Head of caudate nucleus (tissue), 42 donors: ENCODE results near the gene TNNI2.
"Not testable (repeated sequence)": the region's sequence is repeated elsewhere in the genome, so short reads cannot be mapped to it uniquely, and the experiment has no call there.

Experiments used
- DNase-seq, 42 donors: peaks; one replicate each; pipeline versions ENCODE4 v3.0.0 to v3.0.0-alpha.2; 2020 to 2021; ENCODE audit warnings: mixed read lengths in 7 of 42
- intact Hi-C: fragments of 100-400 bp; cut with DNase I; formaldehyde crosslinking; loops from one replicate; pipeline ENCODE4 v1.15.0; 2022

Gene TNNI2

DNA sequence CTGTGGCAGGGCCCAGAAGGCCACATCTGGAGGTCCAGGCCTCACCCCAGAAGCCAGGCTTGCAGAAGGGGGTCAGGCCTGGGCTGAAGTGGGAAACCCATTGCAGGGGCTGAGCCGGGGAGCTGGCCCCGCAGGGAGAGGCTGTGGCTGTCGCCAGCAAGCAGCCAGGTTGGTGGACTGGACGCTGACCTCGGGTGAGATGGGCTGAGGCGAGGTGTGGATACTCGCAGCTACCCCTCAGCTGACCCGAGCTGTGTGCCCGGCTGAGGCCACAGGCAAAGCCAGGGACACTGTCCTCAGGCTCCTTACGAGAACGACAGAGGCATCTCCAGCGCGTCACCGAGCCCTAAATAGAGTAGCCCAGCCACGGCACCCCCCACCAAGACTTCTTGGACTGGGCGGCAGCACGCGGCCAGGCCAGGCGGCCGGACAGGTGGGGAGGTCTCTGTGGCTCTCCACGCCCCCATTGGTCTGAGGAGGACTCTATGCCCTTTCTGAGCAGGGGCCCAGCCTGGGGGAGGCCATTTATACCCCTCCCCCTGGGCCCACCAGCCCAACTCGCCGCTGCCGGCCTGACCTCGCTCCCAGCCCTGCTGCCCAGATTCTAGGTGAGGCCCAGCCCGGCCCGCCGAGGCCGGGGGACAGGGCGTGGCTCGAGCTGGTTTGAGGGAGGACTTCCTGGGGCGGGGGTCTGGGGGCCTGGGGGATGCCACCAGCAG lies at the start of gene TNNI2:
Gene TNNI2, plus strand, starts transcription at position 556 of the 719 bp plus-strand sequence. CDS start 716 bp downstream, outside the sequence.
- intact Hi-C loops: no loop called here
- no peak for DNase-seq

DNA sequence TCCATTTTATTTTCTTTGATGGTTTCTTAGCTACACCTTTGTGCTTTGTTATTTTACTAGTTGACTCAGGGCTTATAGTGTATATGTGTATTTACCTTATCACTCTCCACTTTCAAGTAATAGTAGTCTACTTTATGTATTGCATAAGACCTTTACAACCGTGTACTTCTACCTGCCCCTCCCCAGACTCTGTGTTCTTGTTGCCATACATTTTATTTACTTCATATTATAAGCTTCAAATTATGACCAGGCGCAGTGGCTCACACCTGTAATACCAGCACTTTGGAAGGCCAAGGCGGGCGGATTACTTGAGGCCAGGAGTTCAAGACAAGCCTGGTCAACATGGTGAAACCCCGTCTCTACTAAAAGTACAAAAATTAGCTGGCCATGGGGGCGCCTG lies 46.9 kb upstream of the TNNI2 start:
- no peak for DNase-seq

DNA sequence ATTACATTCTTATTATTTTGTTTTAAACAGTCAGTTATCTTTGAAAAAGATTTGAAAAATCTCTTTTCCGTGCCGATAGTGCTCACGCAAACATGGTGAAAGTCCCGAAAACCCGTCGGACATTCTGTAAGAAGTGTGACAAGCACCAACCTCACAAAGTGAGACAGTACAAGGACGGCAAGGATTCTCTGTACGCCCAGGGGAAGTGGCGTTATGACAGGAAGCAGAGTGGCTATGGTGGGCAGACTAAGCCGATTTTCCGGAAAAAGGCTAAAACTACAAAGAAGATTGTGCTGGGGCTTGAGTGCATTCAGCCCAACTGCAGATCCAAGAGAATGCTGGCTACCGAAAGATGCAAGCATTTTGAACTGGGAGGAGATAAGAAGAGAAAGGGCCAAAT lies 46.3 kb upstream of the TNNI2 start:
- intact Hi-C loops: no loop called here
- no peak for DNase-seq

More for the DNA sequence above, 46.9 kb upstream of the TNNI2 start:
- intact Hi-C loops: no loop called here

DNA sequence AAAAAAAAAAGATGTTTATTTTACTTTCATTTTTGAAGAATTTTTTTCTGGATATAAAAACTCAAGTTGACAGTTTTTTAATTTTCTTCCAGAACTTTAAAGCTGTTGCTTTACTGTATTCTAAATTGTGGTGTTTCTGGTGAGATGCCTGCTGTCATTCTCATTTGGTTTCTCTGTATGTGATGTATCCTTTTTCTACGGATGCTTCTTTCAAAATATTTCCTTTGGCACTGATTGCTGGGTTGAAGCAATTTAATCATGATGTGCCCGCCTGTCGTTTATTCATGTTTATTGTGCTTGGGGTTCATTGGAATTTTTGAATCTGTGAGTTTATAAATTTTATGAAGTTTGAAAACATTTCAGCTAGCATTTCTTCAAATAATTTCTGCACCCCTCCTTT lies 45.7 kb upstream of the TNNI2 start:
- DNase-seq: no peak
- intact Hi-C loops: no loop called here

DNA sequence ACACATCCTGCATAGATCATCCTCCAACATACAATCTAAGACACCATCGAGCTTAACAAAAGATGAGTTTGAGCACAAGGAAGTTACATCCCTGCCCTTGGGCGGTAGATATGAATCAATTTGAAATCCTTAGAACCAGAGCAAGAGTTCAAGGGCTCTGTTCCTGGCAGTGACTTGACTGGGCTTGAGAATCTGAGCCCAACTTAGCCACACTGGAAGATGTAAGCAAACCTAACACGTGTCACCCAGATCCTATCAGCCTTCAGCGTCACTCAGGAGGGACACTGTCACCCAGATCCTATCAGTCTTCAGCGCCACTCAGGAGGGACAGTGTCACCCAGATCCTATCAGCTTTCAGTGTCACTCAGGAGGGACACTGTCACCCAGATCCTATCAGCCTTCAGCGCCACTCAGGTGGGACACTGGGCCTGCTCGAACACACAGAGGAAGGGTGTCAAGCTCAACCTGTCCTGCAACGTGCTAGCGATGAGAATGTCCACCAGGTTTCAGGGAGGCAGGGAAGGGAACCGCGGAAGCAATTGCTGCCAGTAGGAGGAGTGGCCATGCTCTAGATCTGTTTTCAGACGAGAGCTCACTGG lies 42.3 kb upstream of the TNNI2 start:
- intact Hi-C loops: no loop called here
- no peak for DNase-seq

DNA sequence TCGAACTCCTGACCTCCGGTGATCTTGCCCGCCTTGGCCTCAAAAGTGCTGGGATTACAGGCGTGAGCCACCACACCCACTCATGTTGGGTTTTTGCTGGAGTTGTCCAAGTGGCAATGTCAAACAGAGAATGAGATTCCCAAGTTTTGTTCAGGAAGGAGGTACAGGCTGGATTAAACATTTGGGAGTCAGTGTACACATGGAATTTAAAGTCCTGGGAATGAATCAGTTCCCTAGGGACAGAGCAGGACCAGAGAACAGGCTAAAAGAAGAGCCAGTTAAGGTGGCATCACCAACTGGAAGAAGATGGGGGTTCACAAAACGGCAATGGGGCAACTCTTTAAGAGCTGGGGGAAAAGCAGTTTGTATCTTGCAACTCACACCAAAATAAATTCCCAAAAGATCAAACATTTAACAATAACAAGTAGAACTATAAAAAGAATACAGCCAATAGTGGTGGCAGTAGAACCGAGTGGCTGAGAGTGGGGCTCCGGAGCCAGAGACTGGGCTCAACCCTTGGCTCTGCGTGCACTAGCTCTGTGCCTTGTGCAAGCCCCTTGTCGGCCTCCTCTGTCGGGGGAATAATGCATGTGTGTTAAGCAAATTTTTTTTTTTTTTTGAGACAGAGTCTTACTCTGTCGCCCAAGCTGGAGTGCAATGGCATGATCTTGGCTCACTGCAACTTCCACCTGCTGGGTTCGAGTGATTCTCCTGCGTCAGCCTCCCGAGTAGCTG lies 41.2 kb upstream of the TNNI2 start:
- no peak for DNase-seq
- intact Hi-C loops: no loop called here

DNA sequence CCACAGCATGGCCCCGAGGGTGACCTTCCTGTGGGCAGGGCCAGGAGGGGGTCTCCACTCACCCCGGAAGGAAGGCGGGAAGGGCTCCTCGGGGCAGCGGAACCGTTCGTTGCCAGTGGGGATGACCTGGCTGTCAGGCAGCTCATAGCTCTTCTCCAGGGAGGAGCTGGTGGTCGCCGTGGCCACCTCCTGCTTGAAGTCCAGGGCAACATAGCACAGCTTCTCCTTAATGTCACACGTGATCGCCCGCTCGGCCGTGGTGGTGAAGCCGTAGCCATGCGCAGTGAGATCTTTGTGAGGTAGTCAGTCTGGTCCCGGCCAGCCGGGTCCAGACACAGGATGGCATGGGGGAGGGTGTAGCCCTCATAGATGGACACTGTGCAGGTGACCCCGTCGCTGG lies 35.5 kb upstream of the TNNI2 start:
- intact Hi-C loops: no loop called here
- no peak for DNase-seq

DNA sequence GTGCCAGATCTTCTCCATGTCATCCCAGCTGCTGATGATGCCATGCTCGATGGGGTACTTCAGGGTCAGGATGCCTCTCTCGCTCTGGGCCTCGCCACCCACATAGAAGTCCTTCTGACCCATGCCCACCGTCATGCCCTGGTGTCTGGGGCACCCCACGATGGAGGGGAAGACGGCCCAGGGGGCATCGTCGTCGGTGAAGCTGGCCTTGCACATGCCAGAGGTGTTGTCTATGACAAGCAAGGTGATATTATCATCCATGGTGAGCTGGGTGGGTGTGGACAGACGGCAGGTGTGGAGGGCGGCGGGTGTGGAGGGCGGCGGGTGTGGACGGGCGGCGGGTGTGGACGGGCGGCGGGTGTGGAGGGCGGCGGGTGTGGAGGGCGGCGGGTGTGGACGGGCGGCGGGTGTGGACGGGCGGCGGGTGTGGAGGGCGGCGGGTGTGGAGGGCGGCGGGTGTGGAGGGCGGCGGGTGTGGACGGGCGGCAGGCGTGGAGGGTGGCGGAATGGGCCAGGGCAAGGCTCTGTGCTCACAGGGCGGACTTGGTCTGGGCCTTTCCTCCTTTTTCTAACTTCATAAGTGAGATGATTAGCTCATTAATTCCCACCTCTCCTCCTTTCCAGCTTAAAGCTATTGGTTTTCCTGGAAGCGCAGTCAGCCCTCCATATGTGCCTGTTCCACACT lies 34.8 kb upstream of the TNNI2 start:
- intact Hi-C loops: not testable (repeated sequence)

DNA sequence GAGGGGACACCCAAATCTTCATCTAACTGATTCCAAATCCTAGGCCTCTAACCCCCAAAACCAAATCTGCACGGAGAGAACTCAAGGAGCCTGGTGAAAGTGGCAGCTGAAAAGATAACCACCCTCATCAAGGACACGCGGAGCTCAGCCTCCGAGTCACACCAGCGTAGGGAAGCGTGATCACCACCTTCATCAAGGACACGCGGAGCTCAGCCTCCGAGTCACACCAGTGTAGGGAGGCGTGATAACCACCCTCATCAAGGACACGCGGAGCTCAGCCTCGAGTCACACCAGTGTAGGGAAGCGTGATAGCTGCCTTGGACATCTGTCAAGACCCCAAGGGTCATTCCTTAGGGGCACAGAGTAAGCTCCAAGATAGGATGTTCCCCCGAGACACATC lies 33.3 kb upstream of the TNNI2 start:
- DNase-seq: no peak
- intact Hi-C loops: no loop called here

More for the DNA sequence above, 34.8 kb upstream of the TNNI2 start:
- DNase-seq: not testable (repeated sequence)

DNA sequence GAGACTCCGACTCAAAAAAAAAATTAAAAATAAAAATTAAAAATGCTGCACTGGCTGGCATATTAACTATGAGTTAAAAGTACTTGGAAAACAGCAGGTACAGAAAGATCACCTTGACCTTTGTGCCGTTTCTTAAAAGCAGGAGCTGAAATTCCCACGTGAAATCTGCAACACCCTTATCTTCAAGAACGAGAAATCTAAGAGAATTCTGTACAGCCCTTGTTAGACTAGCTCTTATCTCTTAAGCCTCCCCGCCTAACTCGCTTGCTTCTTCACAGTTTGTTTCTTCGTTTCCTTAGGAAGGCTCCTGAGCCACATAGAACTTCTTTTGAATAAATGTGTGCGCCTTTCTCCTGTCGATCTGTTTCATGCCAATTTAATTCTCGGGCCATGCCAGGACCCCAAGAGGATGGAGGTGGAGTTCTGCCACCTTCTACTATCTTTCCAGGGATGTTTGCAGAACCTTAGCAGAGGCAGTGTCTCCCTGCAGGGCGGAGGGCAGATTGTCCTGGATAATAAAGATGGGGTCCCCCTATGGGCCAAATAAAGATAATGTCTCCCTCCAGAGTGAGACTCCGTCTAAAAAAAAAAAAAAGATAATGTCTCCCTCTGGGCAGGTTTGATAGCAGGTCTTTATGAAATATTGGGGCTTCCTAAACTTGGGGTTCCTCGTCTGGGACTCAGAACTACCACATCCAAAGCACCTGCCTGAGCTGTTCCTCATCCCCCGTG lies 31.4 kb upstream of the TNNI2 start:
- intact Hi-C loops: no loop called here

DNA sequence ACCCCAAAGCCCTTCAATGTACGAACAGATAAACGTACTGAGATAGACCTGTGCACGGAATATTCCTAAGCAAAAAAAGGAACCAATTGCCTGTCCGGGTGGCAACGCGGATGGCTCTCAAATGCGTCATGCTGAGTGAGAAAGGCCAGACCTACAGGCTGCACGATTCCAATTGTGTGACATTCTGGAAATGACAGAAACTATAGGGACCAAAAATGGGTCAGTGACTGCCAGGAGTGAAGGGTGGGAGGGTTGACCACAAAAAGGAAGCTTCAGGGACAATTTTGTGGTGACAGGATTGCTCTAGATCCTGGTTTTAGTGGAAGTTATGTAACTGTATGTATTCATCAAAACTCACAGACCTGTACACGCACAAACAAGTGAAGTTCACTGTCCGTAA lies 28.0 kb upstream of the TNNI2 start:
- intact Hi-C loops: no loop called here
- DNase-seq: no peak

More for the DNA sequence above, 31.4 kb upstream of the TNNI2 start:
- DNase-seq: no peak

DNA sequence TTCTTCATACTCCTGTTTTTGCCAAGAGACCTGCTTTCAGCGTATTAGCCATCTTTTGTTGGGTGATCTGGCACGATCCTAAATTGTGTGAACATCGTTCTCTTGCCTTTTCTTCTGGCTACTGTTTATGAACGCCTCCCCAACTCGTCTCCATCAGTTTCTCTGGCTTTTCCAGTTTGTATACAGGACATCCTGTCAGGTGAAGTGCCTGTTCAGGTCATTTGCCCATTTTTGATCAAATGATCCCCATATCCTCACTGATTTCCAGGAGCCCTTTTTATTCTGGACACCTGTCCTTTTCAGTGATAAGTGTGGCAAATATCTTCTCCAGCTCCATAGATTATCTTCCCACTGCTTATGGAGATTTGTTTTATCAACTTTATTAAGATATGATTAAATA lies 26.5 kb upstream of the TNNI2 start:
- intact Hi-C loops: no loop called here
- DNase-seq: no peak

DNA sequence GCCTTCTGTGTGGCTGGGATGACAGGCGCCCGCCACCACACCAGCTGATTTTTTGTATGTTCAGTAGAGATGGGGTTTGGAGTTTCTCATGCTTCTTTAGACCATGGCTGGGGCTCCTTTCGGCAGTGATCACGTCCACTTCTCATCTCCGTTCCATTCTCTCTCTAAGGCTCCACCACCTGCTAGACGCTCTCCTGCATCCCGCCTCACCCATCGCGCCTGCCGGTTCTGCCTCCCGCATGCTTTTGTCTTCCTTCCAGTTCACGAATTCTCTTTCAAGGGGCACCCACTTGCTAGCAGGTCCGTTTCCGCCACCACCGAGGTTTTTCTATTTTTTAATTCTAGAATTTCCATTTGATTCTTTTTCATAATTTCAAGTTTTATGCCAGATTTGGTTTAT lies 26.0 kb upstream of the TNNI2 start:
- intact Hi-C loops: no loop called here
- DNase-seq: no peak

DNA sequence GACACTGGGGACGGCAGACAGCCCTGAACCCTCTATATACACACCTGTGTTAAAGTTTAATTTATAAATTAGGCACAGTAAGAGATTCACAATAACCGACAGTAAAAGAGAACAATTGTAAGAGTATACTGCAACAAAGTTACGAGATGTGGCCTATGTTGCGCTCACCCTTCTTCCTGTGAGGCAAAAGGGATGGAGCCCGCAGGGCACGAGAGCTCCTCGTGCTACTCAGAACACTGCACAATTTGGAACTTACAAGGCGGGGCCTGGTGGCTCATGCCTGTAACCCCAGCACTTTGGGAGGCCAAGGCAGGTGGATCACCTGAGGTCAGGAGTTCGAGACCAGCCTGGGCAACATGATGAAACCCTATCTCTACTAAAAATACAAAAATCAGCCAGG lies 25.4 kb upstream of the TNNI2 start:
- DNase-seq, intact Hi-C loops: not testable (repeated sequence)

DNA sequence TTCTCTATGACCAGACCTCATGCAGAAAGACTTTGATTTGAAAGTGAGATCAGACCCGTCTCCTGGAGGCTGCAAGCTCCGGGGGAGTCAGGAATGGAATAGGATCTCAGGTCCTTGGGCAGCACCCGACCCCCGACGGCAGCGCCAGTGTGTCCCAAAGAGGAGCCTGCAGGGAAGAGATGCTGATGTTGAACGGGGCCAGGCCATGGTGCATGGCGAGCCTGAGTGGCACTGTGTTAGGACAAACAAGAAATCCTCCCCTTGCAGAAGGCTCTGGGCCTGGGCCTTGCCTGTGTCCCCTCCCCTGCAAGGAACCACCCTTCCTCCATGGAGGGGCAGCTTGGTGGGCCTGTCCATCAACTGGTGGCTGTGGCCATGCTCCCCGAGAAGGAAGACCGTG lies 24.1 kb upstream of the TNNI2 start:
- DNase-seq: peak in 1 of 42 donors; percentile 16
- intact Hi-C loops: no loop called here

DNA sequence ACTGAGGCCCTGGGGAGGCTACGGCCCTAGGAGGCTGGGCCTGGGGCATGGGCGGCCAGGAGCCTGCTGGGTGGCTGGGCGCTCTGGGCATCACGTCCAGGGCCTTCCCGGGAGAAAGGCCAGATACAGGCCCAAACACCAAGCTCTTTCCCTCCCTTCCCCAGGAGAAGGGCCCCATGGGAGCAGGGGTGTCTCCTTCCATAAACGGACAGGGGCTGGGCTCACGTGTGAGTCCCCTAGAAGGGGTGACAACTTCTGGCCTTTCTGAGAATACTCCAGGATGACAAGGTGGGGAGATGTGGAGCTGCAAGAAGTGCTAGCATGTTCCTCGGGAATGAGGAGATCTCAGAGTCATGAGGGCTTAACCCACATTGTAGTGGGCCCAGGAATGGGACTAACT lies 23.5 kb upstream of the TNNI2 start:
- intact Hi-C loops: no loop called here
- DNase-seq: peak in 2 of 42 donors; percentile 3 to 5

DNA sequence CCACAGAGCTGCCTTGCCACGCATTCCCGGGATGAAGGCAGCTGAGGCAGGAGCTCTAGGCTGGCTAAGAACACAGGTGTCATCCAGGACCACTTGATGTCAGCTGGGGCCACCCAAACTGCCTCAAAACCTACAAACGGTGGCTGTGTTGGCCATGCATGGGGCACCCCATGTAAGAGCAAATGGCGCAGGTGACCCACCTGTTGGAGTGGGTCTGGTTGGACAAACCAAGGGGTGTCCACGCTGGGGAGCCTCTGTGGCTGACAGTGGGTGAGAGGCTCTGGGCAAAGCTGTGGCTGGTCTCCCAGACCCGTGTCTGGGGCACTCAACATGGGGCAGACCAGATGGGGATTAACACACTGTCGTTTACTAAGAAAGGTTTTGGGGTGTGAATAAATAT lies 23.0 kb upstream of the TNNI2 start:
- peak in 2 of 42 donors; percentile 10 to 23 for DNase-seq
- intact Hi-C loops: no loop called here

DNA sequence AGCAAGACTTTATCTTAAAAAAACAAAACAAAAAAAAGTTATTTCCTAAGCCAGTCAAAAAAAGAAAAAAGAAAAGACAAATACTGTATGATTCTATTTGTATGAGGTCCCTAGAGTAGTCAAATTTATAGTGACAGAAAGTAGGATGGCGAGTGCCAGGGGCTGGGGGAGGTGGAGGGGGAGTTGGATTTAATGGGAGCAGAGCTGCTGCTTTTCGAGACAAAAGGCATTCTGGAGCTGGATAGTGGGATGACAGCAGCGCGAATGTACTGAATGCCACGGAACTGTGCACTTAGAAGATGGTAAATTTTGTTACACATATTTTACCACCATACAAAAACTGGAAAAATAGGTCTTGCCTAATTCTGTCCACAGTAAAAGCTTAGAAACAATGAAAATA lies 21.8 kb upstream of the TNNI2 start:
- peak in 13 of 42 donors; percentile 33 to 79 (median 49) for DNase-seq
- intact Hi-C loops: no loop called here

DNA sequence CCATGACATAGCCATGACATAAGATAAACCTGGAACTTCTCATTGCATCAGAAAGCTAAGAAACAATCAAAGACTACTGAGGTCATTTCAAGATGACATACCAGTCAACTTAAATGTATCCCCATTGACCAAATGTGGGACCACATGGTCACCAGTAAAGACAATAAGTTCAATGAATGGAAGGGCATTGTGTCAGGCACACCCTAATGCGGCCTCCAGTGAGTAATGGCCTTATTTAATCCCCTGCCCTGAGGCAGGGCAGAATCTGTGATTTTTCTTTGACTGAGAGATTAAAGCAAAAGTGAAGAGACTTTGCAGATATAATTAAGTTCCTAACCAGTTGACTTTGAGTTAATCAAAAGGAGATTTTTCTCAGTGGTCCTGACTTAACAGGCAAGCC lies 21.3 kb upstream of the TNNI2 start:
- peak in 1 of 42 donors; percentile 9 for DNase-seq

More for the DNA sequence above, 21.3 kb upstream of the TNNI2 start:
- intact Hi-C loops: no loop called here
